Measurements from ENCODE around the gene PEAK3. TPM values are rescaled to one million over a fixed set of nuclear protein-coding genes. Genes with fewer than 3 reads are reported as not detected.

Gene PEAK3
- total and polyA plus RNA-seq, 2 donors (not counting 1 experiment from before 2014, with no cell fraction given): 0.18 to 0.71 TPM

DNA sequence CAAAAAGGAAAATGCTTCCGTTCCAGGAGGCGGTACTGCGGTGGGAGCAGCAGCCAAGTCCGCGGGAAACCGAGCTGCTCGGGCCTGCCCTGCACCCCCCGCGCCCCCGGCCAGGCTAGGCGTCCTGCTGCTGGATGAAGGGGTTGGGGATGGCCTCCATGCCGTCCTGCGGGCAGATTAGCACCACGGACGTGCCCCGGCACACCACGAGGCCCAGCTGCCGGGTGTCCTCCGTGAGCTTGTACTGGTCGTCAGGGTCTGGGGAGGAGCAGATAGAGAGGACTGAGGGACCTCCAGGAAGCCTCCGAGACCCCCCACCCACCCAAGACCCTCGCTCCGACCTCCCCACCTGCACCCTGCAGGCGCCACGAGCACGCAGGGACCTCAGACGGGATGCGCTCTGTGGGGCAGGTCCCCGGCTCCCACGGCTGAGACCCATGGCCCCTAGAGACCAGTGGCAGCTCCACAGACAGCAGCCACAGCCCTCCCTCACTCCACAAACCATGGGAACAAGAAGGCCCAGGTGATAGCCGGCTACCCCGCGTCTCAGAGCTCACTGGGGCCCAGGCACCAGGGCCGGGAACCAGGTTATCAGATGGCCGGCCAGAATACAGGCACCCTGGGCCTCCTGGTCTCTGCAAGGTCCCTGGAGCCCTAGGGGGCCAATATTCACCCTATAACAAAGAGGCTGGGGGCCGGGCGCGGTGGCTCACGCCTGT, 39.7 kb upstream of the PEAK3 start:
- Histone ChIP-seq H3K4me3 (ENCODE audit: control extremely low read depth in 1 of 5, extremely low read depth in 1 of 5, insufficient read depth in 1 of 5, low read depth in 2 of 5, low read length in 4 of 5) (no peak overlapping the region), H3K4me2 (replicated peaks; ENCODE audit: low read depth, low read length, poor library complexity, severe bottlenecking) (no peak overlapping the region), H3K9ac (ENCODE audit: low read length) (no peak overlapping the region), H3K27me3 (replicated peaks in 1 of 4; ENCODE audit: control extremely low read depth in 1 of 4, control insufficient read depth in 3 of 4, insufficient read depth in 4 of 4, low read length in 3 of 4) (no peaks in the 10 kb centered on the region), H3K27ac (ENCODE audit: low read length in 2 of 2) (no peak overlapping the region), H3K4me1 (ENCODE audit: control insufficient read depth in 2 of 2, insufficient read depth in 2 of 2, low read length in 2 of 2) (peaks cover 52 to 63% of the 10 kb centered on the region in 2 donors), H3K79me2 (ENCODE audit: control insufficient read depth, insufficient read depth, low read length) (peaks cover 47% of the 10 kb centered on the region), H2AFZ (ENCODE audit: insufficient read depth, low read depth, low read length, poor library complexity, severe bottlenecking) (no peak overlapping the region), H3K36me3 (replicated peaks in 1 of 2; ENCODE audit: control extremely low read depth in 1 of 2, control insufficient read depth in 1 of 2, extremely low read depth in 1 of 2, insufficient read depth in 2 of 2, low read length in 1 of 2) (peaks cover 0 to 39% of the 10 kb centered on the region in 2 experiments), H3K9me3 (ENCODE audit: control extremely low read depth in 1 of 3, control insufficient read depth in 2 of 3, insufficient read depth in 1 of 3, low read length in 2 of 3) (no peaks in the 10 kb centered on the region), H4K20me1 (ENCODE audit: control insufficient read depth, insufficient read depth, low read length, poor library complexity, severe bottlenecking) (no peaks in the 10 kb centered on the region)
- no peaks in the 10 kb centered on the region for H3K27me3 Mint-ChIP-seq
- H3K4me1 Mint-ChIP-seq: peaks cover 58% of the 10 kb centered on the region
- ChIA-PET POLR2A (interaction anchor here (0.5 to 3.7 kb wide), 6 partner anchors 11 to 61 kb away, joined by 3 to 19 read pairs (median 7); no protein-coding TSS in a partner anchor), CTCF (interaction anchor here (0.6 to 1.5 kb wide), 3 partner anchors 58 to 82 kb away, joined by 3 to 4 read pairs (median 4); no protein-coding TSS in a partner anchor)
- 87% methylated on average over 38 of the region's 39 CpGs for WGBS (ENCODE audit: insufficient coverage)
- ATAC-seq (ENCODE audit: low read depth) (no peak), DNase-seq (no peak)
- TF ChIP-seq EZH2 (IDR thresholded peaks at IDR 0.05; ENCODE audit: borderline replicate concordance, insufficient read depth, low read depth, low read length, poor library complexity, severe bottlenecking): no peak
- TF ChIP-seq, protein P1, sequence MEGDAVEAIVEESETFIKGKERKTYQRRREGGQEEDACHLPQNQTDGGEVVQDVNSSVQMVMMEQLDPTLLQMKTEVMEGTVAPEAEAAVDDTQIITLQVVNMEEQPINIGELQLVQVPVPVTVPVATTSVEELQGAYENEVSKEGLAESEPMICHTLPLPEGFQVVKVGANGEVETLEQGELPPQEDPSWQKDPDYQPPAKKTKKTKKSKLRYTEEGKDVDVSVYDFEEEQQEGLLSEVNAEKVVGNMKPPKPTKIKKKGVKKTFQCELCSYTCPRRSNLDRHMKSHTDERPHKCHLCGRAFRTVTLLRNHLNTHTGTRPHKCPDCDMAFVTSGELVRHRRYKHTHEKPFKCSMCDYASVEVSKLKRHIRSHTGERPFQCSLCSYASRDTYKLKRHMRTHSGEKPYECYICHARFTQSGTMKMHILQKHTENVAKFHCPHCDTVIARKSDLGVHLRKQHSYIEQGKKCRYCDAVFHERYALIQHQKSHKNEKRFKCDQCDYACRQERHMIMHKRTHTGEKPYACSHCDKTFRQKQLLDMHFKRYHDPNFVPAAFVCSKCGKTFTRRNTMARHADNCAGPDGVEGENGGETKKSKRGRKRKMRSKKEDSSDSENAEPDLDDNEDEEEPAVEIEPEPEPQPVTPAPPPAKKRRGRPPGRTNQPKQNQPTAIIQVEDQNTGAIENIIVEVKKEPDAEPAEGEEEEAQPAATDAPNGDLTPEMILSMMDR (IDR thresholded peaks at IDR 0.05): no peak
- no peaks in the 10 kb centered on the region for H3K9me3 Mint-ChIP-seq (ENCODE audit: insufficient read depth)
- intact Hi-C loops (cut with micrococcal nuclease): no loop called here
- H3K4me3 Mint-ChIP-seq: no peak overlapping the region
- no peak overlapping the region for H3K27ac Mint-ChIP-seq

DNA sequence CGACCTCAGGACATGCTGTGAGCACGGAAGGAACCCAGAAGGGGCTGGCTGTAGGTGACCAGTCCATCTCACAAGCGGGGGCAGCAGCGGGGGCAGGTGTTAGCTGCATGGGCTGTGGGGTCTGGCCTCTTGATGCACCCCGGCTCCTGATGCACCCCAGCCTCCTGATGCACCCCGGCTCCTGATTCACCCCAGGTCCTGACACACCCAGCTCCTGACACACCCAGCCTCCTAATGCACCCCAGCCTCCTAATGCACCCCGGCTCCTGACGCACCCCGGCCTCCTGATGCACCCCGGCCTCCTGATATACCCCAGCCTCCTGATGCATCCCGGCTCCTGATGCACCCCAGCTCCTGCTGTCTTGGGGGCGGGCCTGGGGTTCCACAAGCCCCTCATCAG, 39.0 kb upstream of the PEAK3 start:
- no peak overlapping the region for H3K27ac ChIP-seq (ENCODE audit: low read length in 2 of 2)
- H3K4me2 ChIP-seq (replicated peaks; ENCODE audit: low read depth, low read length, poor library complexity, severe bottlenecking): no peak overlapping the region
- intact Hi-C loops (cut with micrococcal nuclease): no loop called here
- H3K9ac ChIP-seq (ENCODE audit: low read length): no peak overlapping the region
- 97% methylated on average over 12 of the region's 12 CpGs for WGBS (ENCODE audit: insufficient coverage)
- H3K4me1 ChIP-seq (ENCODE audit: control insufficient read depth in 2 of 2, insufficient read depth in 2 of 2, low read length in 2 of 2): peaks cover 51 to 63% of the 10 kb centered on the region in 2 donors
- no peak overlapping the region for H3K4me3 Mint-ChIP-seq
- no peaks in the 10 kb centered on the region for H4K20me1 ChIP-seq (ENCODE audit: control insufficient read depth, insufficient read depth, low read length, poor library complexity, severe bottlenecking)
- no peaks in the 10 kb centered on the region for H3K27me3 Mint-ChIP-seq
- H3K27me3 ChIP-seq (replicated peaks in 1 of 4; ENCODE audit: control extremely low read depth in 1 of 4, control insufficient read depth in 3 of 4, insufficient read depth in 4 of 4, low read length in 3 of 4): no peaks in the 10 kb centered on the region
- no peak for DNase-seq
- CTCF ChIA-PET: interaction anchor here (0.6 to 1.3 kb wide), 2 partner anchors 57 to 73 kb away, joined by 4 read pairs; no protein-coding TSS in a partner anchor
- peak overlapping the region; percentile 10 for H3K27ac Mint-ChIP-seq
- no peaks in the 10 kb centered on the region for H3K9me3 Mint-ChIP-seq (ENCODE audit: insufficient read depth)
- no peak overlapping the region for H2AFZ ChIP-seq (ENCODE audit: insufficient read depth, low read depth, low read length, poor library complexity, severe bottlenecking)
- no peak overlapping the region for H3K4me3 ChIP-seq (ENCODE audit: control extremely low read depth in 1 of 5, extremely low read depth in 1 of 5, insufficient read depth in 1 of 5, low read depth in 2 of 5, low read length in 4 of 5)
- peaks cover 57% of the 10 kb centered on the region for H3K4me1 Mint-ChIP-seq
- peaks cover 0 to 38% of the 10 kb centered on the region in 2 experiments for H3K36me3 ChIP-seq (replicated peaks in 1 of 2; ENCODE audit: control extremely low read depth in 1 of 2, control insufficient read depth in 1 of 2, extremely low read depth in 1 of 2, insufficient read depth in 2 of 2, low read length in 1 of 2)
- TF ChIP-seq EZH2 (IDR thresholded peaks at IDR 0.05; ENCODE audit: borderline replicate concordance, insufficient read depth, low read depth, low read length, poor library complexity, severe bottlenecking): no peak
- TF ChIP-seq, protein P1 (IDR thresholded peaks at IDR 0.05): no peak
- POLR2A ChIA-PET: interaction anchor here (0.6 to 0.7 kb wide), 2 partner anchors 43 to 76 kb away, joined by 3 to 7 read pairs; no protein-coding TSS in a partner anchor
- H3K79me2 ChIP-seq (ENCODE audit: control insufficient read depth, insufficient read depth, low read length): peaks cover 42% of the 10 kb centered on the region
- peaks cover 0 to 1% (median 0%) of the 10 kb centered on the region in 3 donors for H3K9me3 ChIP-seq (ENCODE audit: control extremely low read depth in 1 of 3, control insufficient read depth in 2 of 3, insufficient read depth in 1 of 3, low read length in 2 of 3)
- ATAC-seq (ENCODE audit: low read depth): no peak

Measured in B cell (primary cell).